GM21360 (cell line): ENCODE data around the gene UTP3.
"Not testable (repeated sequence)": the region's sequence is repeated elsewhere in the genome, so short reads cannot be mapped to it uniquely, and the experiment has no call there.

ENCODE experiments used
- ATAC-seq: cut with Tn5 transposase; IDR thresholded peaks from one replicate; pipeline ENCODE4 v1.9.1; 2021; ENCODE audit warnings: mild to moderate bottlenecking, moderate library complexity; ENCODE audit not compliant: unreplicated experiment

Gene UTP3

GRCh38 chr4:70714079-70714887, 26.0 kb downstream of the UTP3 start:
- peak; percentile 58 for ATAC-seq

GRCh38 chr4:70715097-70715496, 26.8 kb downstream of the UTP3 start:
- peak; percentile 9 for ATAC-seq

- ATAC-seq = no peak
Measured at GRCh38 chr4:70718811-70719604, 30.7 kb downstream of the UTP3 start.

- ATAC-seq = no peak
Measured at GRCh38 chr4:70721747-70722146, 33.4 kb downstream of the UTP3 start, which contains the start of gene RUFY3. RUFY3 (plus strand) TSS chr4:70721964; CDS start chr4:70722574, 610 bp downstream.

- no peak for ATAC-seq
Measured at GRCh38 chr4:70722199-70722791, 34.0 kb downstream of the UTP3 start.

GRCh38 chr4:70724463-70724862, 36.1 kb downstream of the UTP3 start:
- no peak for ATAC-seq

- ATAC-seq = no peak
Measured at GRCh38 chr4:70725633-70726032, 37.3 kb downstream of the UTP3 start.

- not testable (repeated sequence) for ATAC-seq
Measured at GRCh38 chr4:70726515-70726914, 38.2 kb downstream of the UTP3 start.

- ATAC-seq = no peak
Measured at GRCh38 chr4:70728091-70728490, 39.8 kb downstream of the UTP3 start.

- ATAC-seq = not testable (repeated sequence)
Measured at GRCh38 chr4:70732878-70733277, 44.5 kb downstream of the UTP3 start.

GRCh38 chr4:70734168-70734954, 46.0 kb downstream of the UTP3 start:
- ATAC-seq = peak; percentile 83

GRCh38 chr4:70734971-70735370, 46.6 kb downstream of the UTP3 start:
- ATAC-seq = no peak

GRCh38 chr4:70735915-70736314, 47.6 kb downstream of the UTP3 start:
- ATAC-seq = not testable (repeated sequence)

GRCh38 chr4:70737006-70737405, 48.7 kb downstream of the UTP3 start:
- no peak for ATAC-seq

GRCh38 chr4:70737409-70737808, 49.1 kb downstream of the UTP3 start:
- ATAC-seq = no peak

GRCh38 chr4:70739496-70740337, 51.4 kb downstream of the UTP3 start:
- ATAC-seq = no peak
